ENCODE results near the gene ELMOD1. TPM values are rescaled to one million over a fixed set of nuclear protein-coding genes. Genes with fewer than 3 reads are reported as not detected.

The ELMOD1 gene
- total RNA-seq, 1 experiment from 2014 or later, result not detected

DNA sequence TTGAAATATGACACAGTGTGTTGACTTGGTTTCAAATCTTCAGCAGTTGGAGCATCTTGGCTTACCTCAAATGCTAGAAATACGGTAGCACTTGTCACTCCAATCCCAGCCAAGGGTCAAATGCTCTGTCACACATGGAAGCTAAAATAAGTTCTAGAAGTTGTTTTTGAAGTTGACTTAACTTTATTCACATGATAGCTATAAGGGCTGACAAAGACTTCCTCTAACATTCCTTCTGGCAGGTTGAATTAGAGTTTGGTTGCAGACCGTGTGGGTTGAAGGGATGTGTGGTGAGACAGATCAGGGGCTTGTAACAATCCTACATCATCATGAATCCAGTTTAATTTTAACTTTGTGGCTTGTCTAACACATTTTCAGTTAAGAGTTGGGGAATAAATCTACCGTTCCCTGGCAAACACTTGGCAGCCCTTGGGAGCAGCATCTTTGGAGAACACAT lies 116.3 kb downstream of the ELMOD1 start:
- no peak for DNase-seq (ENCODE audit: unreplicated experiment)
- CTCF ChIA-PET, result interaction anchor here (0.6 to 1.0 kb wide), 2 partner anchors 13 to 32 kb away, joined by 3 to 4 read pairs; no protein-coding TSS in a partner anchor
- no peaks in the 10 kb centered on the region for H3K36me3 Mint-ChIP-seq (ENCODE audit: insufficient read depth, unreplicated experiment)
- H3K4me3 Mint-ChIP-seq (ENCODE audit: unreplicated experiment), result no peak overlapping the region
- H3K4me1 Mint-ChIP-seq (ENCODE audit: insufficient read depth, unreplicated experiment), result peaks cover 23% of the 10 kb centered on the region
- TF ChIP-seq, protein P1, sequence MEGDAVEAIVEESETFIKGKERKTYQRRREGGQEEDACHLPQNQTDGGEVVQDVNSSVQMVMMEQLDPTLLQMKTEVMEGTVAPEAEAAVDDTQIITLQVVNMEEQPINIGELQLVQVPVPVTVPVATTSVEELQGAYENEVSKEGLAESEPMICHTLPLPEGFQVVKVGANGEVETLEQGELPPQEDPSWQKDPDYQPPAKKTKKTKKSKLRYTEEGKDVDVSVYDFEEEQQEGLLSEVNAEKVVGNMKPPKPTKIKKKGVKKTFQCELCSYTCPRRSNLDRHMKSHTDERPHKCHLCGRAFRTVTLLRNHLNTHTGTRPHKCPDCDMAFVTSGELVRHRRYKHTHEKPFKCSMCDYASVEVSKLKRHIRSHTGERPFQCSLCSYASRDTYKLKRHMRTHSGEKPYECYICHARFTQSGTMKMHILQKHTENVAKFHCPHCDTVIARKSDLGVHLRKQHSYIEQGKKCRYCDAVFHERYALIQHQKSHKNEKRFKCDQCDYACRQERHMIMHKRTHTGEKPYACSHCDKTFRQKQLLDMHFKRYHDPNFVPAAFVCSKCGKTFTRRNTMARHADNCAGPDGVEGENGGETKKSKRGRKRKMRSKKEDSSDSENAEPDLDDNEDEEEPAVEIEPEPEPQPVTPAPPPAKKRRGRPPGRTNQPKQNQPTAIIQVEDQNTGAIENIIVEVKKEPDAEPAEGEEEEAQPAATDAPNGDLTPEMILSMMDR (IDR thresholded peaks at IDR 0.05; ENCODE audit: unreplicated experiment), result no peak
- no TSS peak for BruUV-seq (replicated peaks)
- POLR2A ChIA-PET, result interaction anchor here (0.6 to 1.1 kb wide), 2 partner anchors 19 to 50 kb away, joined by 3 read pairs; no protein-coding TSS in a partner anchor
- no peaks in the 10 kb centered on the region for H3K9me3 Mint-ChIP-seq (ENCODE audit: unreplicated experiment)
- no peak overlapping the region for H3K27ac Mint-ChIP-seq (ENCODE audit: low read depth, unreplicated experiment)
- peaks cover 30% of the 10 kb centered on the region for H3K27me3 Mint-ChIP-seq (ENCODE audit: insufficient read depth, unreplicated experiment)
- intact Hi-C loops (cut with micrococcal nuclease), result no loop called here

DNA sequence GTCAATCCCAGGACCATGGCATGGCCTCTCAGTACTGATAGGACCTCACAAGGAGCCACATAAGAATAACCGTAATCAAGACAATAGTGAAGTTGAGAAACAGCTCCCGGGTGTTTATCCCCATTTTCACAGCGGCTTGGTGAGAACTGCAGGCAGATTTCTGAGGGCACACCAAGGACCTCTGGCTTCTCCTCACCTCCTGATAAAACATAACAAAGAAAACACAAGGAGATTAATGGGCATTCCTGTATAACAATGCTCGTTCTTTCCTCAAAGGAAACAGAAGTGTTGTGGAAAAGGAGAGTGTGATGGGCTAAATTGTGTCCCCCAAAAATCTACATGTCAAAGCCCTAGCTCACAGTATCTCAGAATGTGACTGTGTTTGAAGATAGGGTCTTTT lies 116.9 kb downstream of the ELMOD1 start:
- ChIA-PET POLR2A (interaction anchor here (0.6 kb wide), 1 partner anchor 20 kb away, joined by 3 read pairs; no protein-coding TSS in a partner anchor), CTCF (interaction anchor here (0.6 to 1.0 kb wide), 3 partner anchors 14 to 85 kb away, joined by 3 to 4 read pairs (median 4); no protein-coding TSS in a partner anchor)
- BruUV-seq (replicated peaks), result no TSS peak
- Mint-ChIP-seq H3K27me3 (ENCODE audit: insufficient read depth, unreplicated experiment) (peaks cover 35% of the 10 kb centered on the region), H3K36me3 (ENCODE audit: insufficient read depth, unreplicated experiment) (no peaks in the 10 kb centered on the region), H3K4me1 (ENCODE audit: insufficient read depth, unreplicated experiment) (peaks cover 23% of the 10 kb centered on the region), H3K4me3 (ENCODE audit: unreplicated experiment) (no peak overlapping the region), H3K27ac (ENCODE audit: low read depth, unreplicated experiment) (no peak overlapping the region), H3K9me3 (ENCODE audit: unreplicated experiment) (no peaks in the 10 kb centered on the region)
- TF ChIP-seq, protein P1 (IDR thresholded peaks at IDR 0.05; ENCODE audit: unreplicated experiment), result no peak
- intact Hi-C loops (cut with micrococcal nuclease), result no loop called here
- no peak for DNase-seq (ENCODE audit: unreplicated experiment)

DNA sequence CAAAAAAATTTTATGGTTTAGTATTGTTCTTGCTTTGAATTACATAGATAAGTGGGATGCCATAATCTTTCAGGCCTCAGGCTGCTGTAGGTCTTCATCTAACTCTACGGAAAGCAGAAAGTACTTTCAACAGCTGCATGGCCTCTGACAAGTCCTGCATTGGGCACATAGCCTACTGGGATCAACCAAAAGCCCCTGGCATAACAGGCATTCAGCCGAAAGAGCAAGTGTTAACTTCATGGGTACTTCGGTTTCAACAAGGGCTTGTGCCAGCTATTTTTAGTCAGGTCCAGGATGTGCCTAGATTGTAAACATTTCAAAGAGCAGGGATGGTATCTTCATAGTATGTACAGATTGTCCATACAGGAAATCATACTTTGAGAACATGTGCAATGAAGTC lies 117.8 kb downstream of the ELMOD1 start:
- intact Hi-C loops (cut with micrococcal nuclease), result no loop called here
- peaks cover 15% of the 10 kb centered on the region for H3K4me1 Mint-ChIP-seq (ENCODE audit: insufficient read depth, unreplicated experiment)
- H3K36me3 Mint-ChIP-seq (ENCODE audit: insufficient read depth, unreplicated experiment), result no peaks in the 10 kb centered on the region
- DNase-seq (ENCODE audit: unreplicated experiment), result no peak
- ChIA-PET CTCF (no interaction called here), POLR2A (no interaction called here)
- peaks cover 42% of the 10 kb centered on the region for H3K27me3 Mint-ChIP-seq (ENCODE audit: insufficient read depth, unreplicated experiment)
- H3K27ac Mint-ChIP-seq (ENCODE audit: low read depth, unreplicated experiment), result no peak overlapping the region
- TF ChIP-seq, protein P1 (IDR thresholded peaks at IDR 0.05; ENCODE audit: unreplicated experiment), result no peak
- no peak overlapping the region for H3K4me3 Mint-ChIP-seq (ENCODE audit: unreplicated experiment)
- BruUV-seq (replicated peaks), result no TSS peak
- no peaks in the 10 kb centered on the region for H3K9me3 Mint-ChIP-seq (ENCODE audit: unreplicated experiment)

DNA sequence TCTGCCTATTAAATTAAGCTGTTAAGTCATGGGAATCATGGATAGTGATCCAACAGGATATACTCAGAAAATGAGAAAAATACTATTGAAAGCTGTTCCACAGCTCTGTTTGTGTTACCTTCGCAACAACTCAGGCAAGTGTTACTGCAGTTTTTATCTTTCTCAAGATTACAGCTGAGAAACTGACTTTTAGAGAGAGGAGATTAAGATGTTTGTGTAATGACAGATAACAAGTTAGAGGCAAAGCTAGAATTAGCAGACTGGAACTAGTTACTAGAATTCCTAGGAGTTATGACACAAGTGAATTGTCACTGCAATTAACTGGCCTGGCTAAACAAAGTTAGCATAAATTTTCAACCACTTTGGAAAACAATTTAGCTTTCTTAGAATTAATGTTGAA lies 119.4 kb downstream of the ELMOD1 start:
- ChIA-PET POLR2A (no interaction called here), CTCF (interaction anchor here (0.9 to 1.4 kb wide), 2 partner anchors 21 to 61 kb away, joined by 3 to 4 read pairs; no protein-coding TSS in a partner anchor)
- no TSS peak for BruUV-seq (replicated peaks)
- TF ChIP-seq, protein P1 (IDR thresholded peaks at IDR 0.05; ENCODE audit: unreplicated experiment), result no peak
- DNase-seq (ENCODE audit: unreplicated experiment), result no peak
- Mint-ChIP-seq H3K9me3 (ENCODE audit: unreplicated experiment) (no peaks in the 10 kb centered on the region), H3K27me3 (ENCODE audit: insufficient read depth, unreplicated experiment) (peaks cover 42% of the 10 kb centered on the region), H3K36me3 (ENCODE audit: insufficient read depth, unreplicated experiment) (no peaks in the 10 kb centered on the region), H3K27ac (ENCODE audit: low read depth, unreplicated experiment) (no peak overlapping the region), H3K4me3 (ENCODE audit: unreplicated experiment) (no peak overlapping the region), H3K4me1 (ENCODE audit: insufficient read depth, unreplicated experiment) (peaks cover under 1% of the 10 kb centered on the region)
- intact Hi-C loops (cut with micrococcal nuclease), result no loop called here

Measured in MCF 10A (cell line).